ENCODE results near the gene SUGCT.

The SUGCT gene

GRCh38 chr7:40204581-40204980, 69.8 kb downstream of the SUGCT start:
- DNase-seq: no peak
- Histone ChIP-seq H3K27ac (ENCODE audit: low read length) (no peak overlapping the region), H3K27me3 (replicated peaks; ENCODE audit: insufficient read depth, low read length) (no peaks in the 10 kb centered on the region), H3F3A (ENCODE audit: insufficient read depth, low read length) (no peaks in the 10 kb centered on the region), H3K36me3 (replicated peaks; ENCODE audit: insufficient read depth, low read length) (no peaks in the 10 kb centered on the region), H2AFZ (ENCODE audit: low read length) (no peak overlapping the region), H3K9me3 (replicated peaks; ENCODE audit: insufficient read depth, low read length) (no peaks in the 10 kb centered on the region), H4K20me1 (ENCODE audit: insufficient read depth, low read length) (no peaks in the 10 kb centered on the region), H3K4me1 (ENCODE audit: low read length) (no peaks in the 10 kb centered on the region), H3K9me2 (replicated peaks; ENCODE audit: insufficient read depth, low read length) (no peaks in the 10 kb centered on the region), H3K9ac (ENCODE audit: low read length) (no peak overlapping the region), H3K4me3 (ENCODE audit: low read length) (no peak overlapping the region), H3K79me2 (ENCODE audit: low read length) (no peaks in the 10 kb centered on the region), H3K4me2 (ENCODE audit: low read depth, low read length) (no peak overlapping the region)
- no peak for TF ChIP-seq EZH2 (optimal IDR thresholded peaks at IDR 0.05; ENCODE audit: low read depth, low read length)
- TF ChIP-seq CTCF (IDR thresholded peaks at IDR 0.05; ENCODE audit: low read length): no peak
- TF ChIP-seq EZH2phosphoT487 (IDR thresholded peaks at IDR 0.05; ENCODE audit: low read length): no peak

- TF ChIP-seq EZH2 (optimal IDR thresholded peaks at IDR 0.05; ENCODE audit: low read depth, low read length) (no peak), EZH2phosphoT487 (IDR thresholded peaks at IDR 0.05; ENCODE audit: low read length) (no peak), CTCF (IDR thresholded peaks at IDR 0.05; ENCODE audit: low read length) (no peak)
- H3K9ac ChIP-seq (ENCODE audit: low read length): no peak overlapping the region
- no peak overlapping the region for H3K27ac ChIP-seq (ENCODE audit: low read length)
- no peak for DNase-seq
- no peaks in the 10 kb centered on the region for H3K27me3 ChIP-seq (replicated peaks; ENCODE audit: insufficient read depth, low read length)
- H4K20me1 ChIP-seq (ENCODE audit: insufficient read depth, low read length): no peaks in the 10 kb centered on the region
- H3K9me2 ChIP-seq (replicated peaks; ENCODE audit: insufficient read depth, low read length): no peaks in the 10 kb centered on the region
- H3K4me3 ChIP-seq (ENCODE audit: low read length): no peak overlapping the region
- no peaks in the 10 kb centered on the region for H3F3A ChIP-seq (ENCODE audit: insufficient read depth, low read length)
- no peaks in the 10 kb centered on the region for H3K4me1 ChIP-seq (ENCODE audit: low read length)
- H3K4me2 ChIP-seq (ENCODE audit: low read depth, low read length): no peak overlapping the region
- H3K79me2 ChIP-seq (ENCODE audit: low read length): no peaks in the 10 kb centered on the region
- no peaks in the 10 kb centered on the region for H3K9me3 ChIP-seq (replicated peaks; ENCODE audit: insufficient read depth, low read length)
- no peaks in the 10 kb centered on the region for H3K36me3 ChIP-seq (replicated peaks; ENCODE audit: insufficient read depth, low read length)
- no peak overlapping the region for H2AFZ ChIP-seq (ENCODE audit: low read length)
These were observed 71.2 kb downstream of the SUGCT start for GRCh38 chr7:40205992-40206391.

- Histone ChIP-seq H3F3A (ENCODE audit: insufficient read depth, low read length) (no peaks in the 10 kb centered on the region), H3K9ac (ENCODE audit: low read length) (no peak overlapping the region), H3K79me2 (ENCODE audit: low read length) (no peaks in the 10 kb centered on the region), H4K20me1 (ENCODE audit: insufficient read depth, low read length) (no peaks in the 10 kb centered on the region), H3K36me3 (replicated peaks; ENCODE audit: insufficient read depth, low read length) (no peaks in the 10 kb centered on the region), H3K9me2 (replicated peaks; ENCODE audit: insufficient read depth, low read length) (no peaks in the 10 kb centered on the region), H2AFZ (ENCODE audit: low read length) (no peak overlapping the region), H3K9me3 (replicated peaks; ENCODE audit: insufficient read depth, low read length) (no peaks in the 10 kb centered on the region), H3K27me3 (replicated peaks; ENCODE audit: insufficient read depth, low read length) (no peaks in the 10 kb centered on the region), H3K4me1 (ENCODE audit: low read length) (no peaks in the 10 kb centered on the region), H3K4me3 (ENCODE audit: low read length) (no peak overlapping the region), H3K4me2 (ENCODE audit: low read depth, low read length) (no peak overlapping the region), H3K27ac (ENCODE audit: low read length) (no peak overlapping the region)
- no peak for DNase-seq
- TF ChIP-seq CTCF (IDR thresholded peaks at IDR 0.05; ENCODE audit: low read length) (no peak), EZH2 (optimal IDR thresholded peaks at IDR 0.05; ENCODE audit: low read depth, low read length) (no peak), EZH2phosphoT487 (IDR thresholded peaks at IDR 0.05; ENCODE audit: low read length) (no peak)
These were observed 76.6 kb downstream of the SUGCT start for GRCh38 chr7:40211276-40212003.
